HG02642 (cell line): ENCODE results near the gene MRPL23.
"Not testable (repeated sequence)": the region's sequence is repeated elsewhere in the genome, so short reads cannot be mapped to it uniquely, and the experiment has no call there.

Experiments
- ATAC-seq: cut with Tn5 transposase; IDR thresholded peaks from one replicate; pipeline ENCODE4 v1.9.1; 2021; ENCODE audit warnings: mild to moderate bottlenecking; ENCODE audit not compliant: unreplicated experiment, poor library complexity

The MRPL23 gene

GRCh38 chr11:1932681-1933080, 14.5 kb upstream of the MRPL23 start:
- no peak for ATAC-seq

GRCh38 chr11:1933416-1934334, 13.5 kb upstream of the MRPL23 start:
- no peak for ATAC-seq

- no peak for ATAC-seq
Observed at GRCh38 chr11:1934335-1935155, 12.6 kb upstream of the MRPL23 start.

- no peak for ATAC-seq
Observed at GRCh38 chr11:1935156-1936071, 11.7 kb upstream of the MRPL23 start.

- ATAC-seq, result no peak
Observed at GRCh38 chr11:1936072-1936780, 10.9 kb upstream of the MRPL23 start.

- ATAC-seq, result no peak
Observed at GRCh38 chr11:1936781-1937615, 10.1 kb upstream of the MRPL23 start.

- no peak for ATAC-seq
Observed at GRCh38 chr11:1937616-1938342, 9.4 kb upstream of the MRPL23 start.

GRCh38 chr11:1938343-1939005, 8.7 kb upstream of the MRPL23 start:
- ATAC-seq, result no peak

GRCh38 chr11:1939006-1939625, 8.0 kb upstream of the MRPL23 start:
- ATAC-seq, result no peak

GRCh38 chr11:1939788-1940187, 7.3 kb upstream of the MRPL23 start:
- ATAC-seq, result not testable (repeated sequence)

GRCh38 chr11:1942558-1943260, 4.4 kb upstream of the MRPL23 start:
- ATAC-seq, result no peak

- ATAC-seq, result no peak
Observed at GRCh38 chr11:1943576-1943975, 3.6 kb upstream of the MRPL23 start.

- no peak for ATAC-seq
Observed at GRCh38 chr11:1943977-1944376, 3.2 kb upstream of the MRPL23 start.

- ATAC-seq, result peak; percentile 30
Observed at GRCh38 chr11:1947592-1948237, 583 bp downstream of the MRPL23 start.

GRCh38 chr11:1948389-1948788, 1.3 kb downstream of the MRPL23 start:
- no peak for ATAC-seq

- ATAC-seq, result no peak
Observed at GRCh38 chr11:1949302-1949701, 2.2 kb downstream of the MRPL23 start.
